Stimulated activated CD4-positive, alpha-beta T cell treated with anti-CD3 and anti-CD28 coated beads, Interleukin-2, amount 100 ng/mL, for 48 hours (primary cell): ENCODE measurements around the gene MGRN1.

Experiments used
- DNase-seq, 2 donors: peaks; one replicate each; pipeline ENCODE4 v3.0.0-alpha.2; 2020

Gene MGRN1

DNA sequence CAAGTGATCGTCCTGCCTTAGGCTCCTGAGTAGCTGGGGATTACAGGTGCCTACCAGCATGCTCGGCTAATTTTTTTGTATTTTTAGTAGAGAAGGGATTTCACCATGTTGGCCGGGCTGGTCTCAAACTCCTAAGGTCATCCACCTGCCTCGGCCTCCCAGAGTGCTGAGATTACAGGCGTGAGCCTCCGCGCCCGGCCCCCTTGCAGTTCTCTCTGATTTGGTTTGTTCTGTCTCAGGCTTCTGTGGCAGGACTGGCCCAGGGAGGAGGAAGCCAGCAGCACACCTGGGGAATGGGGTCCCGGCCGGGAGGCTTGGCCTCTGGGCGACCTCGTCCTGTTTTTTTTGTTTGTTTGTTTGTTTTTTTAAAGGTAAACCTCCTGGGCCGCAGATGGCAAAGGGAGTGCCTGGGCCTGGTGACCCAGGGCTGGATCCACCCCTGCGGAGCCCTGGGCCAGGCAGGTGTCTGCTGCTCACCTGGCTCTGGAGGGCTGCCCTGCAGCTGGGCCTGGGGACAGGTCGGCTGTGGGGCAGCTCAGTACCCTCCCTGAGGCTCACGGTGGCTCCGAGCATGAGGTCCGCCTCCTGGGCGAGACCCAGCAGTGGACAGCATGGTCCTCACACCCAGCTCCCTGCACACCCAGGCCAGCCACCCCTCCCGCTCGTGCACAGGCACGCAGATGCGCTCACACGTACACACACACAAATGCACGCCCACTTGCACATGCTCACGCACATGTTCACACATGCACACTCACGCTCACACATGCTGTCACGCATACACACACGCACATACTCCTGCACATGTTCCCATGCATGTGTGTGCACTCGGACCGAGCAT is 65.5 kb downstream of the MGRN1 start:
- DNase-seq: no peak

DNA sequence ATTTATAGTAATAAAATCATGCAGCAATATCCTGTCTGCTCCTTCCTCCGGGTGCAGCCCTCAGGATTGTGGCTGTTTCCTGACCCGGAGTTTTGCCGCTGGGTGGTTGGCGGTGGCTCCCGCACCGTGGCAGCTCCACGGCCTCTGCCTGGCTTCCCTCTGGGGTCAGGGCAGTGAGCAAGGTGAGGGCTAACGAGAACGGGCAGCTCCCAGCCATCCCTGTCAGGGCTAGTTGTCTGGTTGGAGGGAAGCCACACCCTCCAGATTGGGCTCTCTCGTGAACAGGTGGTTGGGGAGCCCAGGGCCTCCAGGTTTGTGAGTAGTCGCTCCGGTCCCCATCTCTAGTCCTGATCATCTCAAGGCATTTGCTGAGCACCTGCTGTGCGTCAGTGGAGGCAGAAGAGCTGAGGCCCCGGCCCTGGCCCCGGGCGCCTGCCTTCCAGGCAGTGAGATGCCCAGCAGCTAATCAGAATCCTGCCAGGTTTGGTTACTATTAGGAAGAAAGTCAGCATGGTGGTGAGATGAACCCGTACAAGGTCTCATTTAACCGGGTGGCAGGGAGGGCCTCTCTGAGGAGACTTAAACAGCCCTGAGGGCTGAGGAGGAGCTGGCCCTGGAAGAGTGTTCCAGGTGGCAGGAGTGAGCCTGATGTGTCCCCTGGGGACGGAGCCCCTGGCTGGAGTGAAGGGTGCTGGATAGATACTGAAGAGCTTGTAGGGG is 66.5 kb downstream of the MGRN1 start:
- no peak for DNase-seq

DNA sequence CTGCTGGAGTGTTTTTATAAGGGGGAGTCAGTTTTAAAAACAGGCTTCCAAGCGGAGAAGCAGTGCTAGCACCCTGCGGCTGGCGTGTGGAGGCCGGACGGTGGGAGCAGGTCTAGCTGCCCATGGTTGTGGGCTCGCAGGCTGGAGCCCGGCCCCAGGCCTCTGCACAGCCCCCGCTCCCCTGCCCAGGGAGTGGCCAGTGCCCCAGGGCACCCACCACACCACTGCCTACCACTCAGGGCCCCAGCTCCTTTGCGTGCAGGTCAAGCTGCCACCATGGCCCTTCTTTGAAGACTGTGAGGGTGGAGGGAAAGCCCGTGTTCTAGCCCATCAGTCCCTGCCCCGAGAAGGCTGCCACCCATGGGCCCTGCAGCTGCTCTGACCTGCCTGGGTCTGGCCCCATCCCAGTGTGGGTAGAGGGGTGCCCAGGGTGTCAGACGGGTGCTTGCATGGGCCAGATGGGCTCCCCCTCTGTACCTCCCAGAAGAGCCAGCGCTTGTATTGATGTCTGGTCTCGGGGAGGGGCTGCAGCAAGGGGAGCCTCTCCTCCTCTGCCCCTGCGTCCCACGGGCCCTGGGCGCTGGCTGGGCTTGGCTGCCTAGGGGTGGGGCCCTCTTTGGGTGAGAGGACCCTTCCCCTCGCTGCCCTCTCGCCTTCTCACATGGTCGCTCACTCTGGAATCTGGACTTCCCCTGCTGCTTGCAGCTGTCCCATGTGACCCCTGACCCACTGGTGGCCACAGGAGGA is 67.2 kb downstream of the MGRN1 start:
- no peak for DNase-seq

DNA sequence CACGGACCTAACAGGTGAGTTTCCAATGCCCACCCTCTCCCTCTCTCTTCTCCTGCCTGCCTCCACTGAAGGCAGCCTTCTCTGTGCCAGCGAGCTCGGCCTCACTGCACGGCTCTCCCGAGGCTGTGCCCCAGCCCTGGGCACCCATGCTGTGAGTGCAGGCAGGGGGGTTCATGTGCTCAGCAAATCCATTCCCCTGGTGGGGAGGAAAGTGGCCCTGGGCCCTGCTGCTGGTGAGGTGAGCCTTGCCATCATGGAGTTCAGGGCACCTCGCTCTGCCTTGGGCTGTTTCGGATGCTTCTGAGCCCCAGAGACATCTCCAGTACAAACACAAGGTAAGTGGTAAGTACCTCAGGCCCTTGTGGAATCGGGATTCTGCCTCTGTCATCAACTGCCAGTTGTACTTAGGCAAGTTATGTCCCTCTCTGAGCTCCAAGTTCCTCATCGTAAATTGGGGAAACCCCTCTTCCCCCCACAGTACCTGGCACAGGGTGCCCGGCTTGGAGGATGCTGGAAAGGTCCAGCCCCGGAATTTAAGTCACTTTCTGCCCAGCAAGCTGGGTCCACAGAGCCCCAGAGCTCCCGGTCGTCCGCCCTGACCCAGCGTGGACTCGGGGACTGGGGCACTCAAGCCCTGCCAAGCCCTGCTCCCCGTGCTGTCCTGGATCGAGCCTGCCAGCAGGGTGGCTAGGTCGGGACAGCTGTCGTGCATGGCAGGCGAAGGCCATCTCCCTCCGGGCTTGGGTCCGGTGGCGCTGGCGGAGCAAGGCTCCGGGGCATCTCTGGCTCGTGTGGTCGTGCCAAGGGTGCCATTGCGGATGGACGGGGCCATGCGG is 68.1 kb downstream of the MGRN1 start:
- no peak for DNase-seq

DNA sequence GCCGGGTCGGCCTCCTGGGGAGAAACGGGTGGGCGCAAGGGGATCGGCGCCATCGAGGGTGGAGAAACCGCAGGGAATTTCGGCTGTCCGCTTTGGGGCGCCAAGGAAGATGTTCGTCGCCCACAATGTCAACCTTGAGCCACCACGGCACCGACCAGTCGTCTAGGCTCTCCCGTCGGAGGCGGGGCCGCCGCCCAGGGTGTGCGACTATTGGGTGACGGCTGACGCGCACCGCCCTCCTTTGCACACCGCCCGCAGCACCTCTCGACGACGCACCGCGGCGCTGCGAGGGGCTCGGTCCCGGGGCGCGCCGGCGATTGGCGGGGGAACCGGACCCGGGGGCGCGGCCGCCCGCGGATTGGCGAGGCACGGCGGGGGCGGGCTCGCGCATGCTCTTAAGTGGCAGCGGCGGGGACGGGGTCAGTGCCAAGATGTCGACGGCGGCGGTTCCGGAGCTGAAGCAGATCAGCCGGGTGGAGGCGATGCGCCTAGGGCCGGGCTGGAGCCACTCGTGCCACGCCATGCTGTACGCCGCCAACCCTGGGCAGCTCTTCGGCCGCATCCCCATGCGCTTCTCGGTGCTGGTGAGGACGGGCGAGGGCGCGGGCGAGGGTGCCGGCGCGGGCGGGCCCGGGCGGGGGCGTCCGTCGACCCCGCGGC is 68.8 kb downstream of the MGRN1 start, which contains the start of gene NUDT16L1:
NUDT16L1 (plus strand) TSS at position 267 of the 660 bp plus-strand sequence; CDS start at position 432, 165 bp downstream.
- DNase-seq: peak; percentile 96 to 98

DNA sequence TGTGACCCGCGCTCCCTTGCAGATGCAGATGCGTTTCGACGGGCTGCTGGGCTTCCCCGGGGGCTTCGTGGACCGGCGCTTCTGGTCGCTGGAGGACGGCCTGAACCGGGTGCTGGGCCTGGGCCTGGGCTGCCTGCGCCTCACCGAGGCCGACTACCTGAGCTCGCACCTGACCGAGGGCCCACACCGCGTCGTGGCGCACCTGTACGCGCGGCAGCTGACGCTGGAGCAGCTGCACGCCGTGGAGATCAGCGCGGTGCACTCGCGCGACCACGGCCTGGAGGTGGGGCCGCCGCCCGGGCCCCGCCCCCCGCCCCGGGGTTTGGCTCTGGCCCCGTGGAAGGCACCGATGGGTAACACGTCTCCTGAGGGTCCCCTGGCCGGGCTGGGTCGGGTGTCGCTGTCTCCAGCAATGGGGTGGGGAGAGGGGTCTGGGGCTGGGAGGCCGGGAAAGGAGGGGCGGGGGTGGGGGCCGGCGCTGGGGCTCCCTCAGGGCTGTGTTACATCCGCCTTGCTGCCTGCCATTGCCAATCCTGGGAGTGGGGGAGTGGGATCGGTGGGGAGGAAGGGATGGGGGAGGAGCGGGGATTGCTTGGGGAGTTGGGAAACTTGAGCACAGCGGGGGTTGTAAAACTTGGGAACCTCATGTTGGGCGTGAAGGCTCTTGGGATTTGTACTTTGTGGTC is 69.5 kb downstream of the MGRN1 start:
- peak; percentile 26 to 40 for DNase-seq

DNA sequence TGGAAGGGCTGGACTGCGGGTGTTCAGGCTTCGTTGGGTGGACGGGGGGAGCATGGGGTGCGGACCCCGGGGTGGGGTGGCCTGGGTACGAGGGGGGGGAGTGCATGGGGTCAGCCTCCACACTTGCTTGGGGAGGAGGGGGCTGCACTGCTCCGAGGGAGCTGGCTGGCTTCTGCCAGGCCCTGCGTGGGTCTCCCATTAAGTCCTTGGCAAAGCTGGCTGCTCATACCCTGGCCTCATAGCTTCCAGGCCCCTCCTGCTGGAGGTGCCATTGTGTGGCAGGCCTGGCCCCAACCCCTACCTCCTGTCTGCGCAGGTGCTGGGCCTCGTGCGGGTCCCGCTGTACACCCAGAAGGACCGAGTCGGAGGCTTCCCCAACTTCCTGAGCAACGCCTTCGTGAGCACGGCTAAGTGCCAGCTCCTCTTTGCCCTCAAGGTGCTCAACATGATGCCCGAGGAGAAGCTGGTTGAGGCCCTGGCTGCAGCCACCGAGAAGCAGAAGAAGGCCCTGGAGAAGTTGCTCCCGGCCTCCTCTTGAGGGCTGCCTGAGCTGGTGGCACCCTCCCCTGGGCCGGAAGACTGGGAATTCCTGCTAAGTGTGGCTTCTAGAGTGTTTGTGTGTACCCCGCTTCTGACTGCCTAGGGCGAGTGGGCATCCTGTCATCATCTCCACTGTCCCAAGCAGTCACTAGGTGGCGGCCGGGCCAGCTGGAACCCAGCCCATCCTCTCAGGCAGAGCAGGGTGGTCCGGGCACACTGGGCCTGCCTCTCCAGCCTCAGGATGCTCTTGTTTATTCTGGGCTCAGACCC is 70.2 kb downstream of the MGRN1 start:
- DNase-seq: no peak

DNA sequence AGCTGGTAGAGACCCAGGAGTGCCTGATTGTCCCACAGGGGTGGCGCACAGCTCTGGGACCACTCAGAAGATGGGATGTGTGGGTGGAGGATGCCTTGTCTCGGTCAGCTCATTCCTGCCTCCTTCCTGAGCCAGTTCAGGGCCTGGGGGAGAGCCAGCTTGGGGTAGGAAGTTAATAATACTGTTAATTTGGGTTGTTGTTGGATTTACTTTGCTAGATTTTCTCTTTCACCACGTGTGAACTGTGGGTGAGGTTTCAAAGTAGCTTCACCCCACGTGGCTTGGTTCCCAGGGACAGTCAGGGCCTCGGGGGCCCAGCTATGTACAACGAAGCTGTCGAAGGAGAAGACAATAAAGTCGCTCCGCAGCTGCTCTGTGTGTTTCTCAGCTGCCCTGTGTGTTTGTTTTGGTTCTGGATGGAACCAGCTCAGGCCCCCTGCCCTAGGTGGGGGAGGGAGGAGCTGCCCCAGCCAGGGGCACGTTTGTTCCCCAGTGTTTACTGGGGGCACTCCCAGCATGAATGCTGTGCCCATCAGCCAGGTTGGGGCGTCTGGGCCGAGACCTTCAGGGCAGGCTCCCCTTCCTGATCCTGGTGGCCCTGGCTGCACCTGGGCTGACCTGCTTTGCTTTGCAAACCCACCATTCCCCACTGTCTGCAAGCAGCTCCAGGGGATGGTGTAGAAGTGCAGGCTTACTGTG is 71.0 kb downstream of the MGRN1 start:
- no peak for DNase-seq

DNA sequence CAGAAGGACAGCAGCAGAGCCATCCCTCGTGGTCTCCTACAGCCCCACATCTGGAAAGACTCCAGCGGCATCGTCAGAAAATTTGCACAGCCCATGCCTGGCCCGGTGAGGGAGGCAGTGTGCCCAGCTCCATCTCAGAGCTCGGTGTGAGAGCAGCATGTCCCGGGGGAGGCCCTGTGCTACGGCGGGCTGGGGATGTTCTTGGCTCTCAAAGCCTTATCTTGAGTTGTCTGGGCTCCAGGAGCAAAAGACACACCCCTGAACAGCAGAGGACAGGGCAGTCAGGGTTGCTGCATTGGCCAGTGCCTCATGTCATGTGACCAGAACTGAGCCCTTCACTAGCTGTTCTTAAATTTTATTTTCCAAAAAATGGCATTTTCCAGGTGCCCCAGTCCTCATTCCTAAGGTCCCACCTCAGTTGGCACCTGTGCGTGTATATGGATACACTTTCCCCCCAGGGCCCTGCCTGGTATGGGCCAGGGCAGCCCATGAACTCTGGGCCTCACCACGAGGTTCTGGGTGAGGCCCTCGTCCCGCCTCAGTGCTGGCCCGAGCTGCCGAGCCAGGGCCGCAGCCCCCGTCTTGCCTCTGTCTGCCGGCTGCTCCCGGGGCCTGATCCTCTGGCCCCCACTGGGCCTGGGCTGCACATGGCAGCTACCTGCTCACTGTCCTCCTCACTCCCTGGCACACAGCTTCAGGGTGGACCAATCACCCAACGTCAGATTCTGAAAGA is 71.7 kb downstream of the MGRN1 start:
- DNase-seq: no peak

DNA sequence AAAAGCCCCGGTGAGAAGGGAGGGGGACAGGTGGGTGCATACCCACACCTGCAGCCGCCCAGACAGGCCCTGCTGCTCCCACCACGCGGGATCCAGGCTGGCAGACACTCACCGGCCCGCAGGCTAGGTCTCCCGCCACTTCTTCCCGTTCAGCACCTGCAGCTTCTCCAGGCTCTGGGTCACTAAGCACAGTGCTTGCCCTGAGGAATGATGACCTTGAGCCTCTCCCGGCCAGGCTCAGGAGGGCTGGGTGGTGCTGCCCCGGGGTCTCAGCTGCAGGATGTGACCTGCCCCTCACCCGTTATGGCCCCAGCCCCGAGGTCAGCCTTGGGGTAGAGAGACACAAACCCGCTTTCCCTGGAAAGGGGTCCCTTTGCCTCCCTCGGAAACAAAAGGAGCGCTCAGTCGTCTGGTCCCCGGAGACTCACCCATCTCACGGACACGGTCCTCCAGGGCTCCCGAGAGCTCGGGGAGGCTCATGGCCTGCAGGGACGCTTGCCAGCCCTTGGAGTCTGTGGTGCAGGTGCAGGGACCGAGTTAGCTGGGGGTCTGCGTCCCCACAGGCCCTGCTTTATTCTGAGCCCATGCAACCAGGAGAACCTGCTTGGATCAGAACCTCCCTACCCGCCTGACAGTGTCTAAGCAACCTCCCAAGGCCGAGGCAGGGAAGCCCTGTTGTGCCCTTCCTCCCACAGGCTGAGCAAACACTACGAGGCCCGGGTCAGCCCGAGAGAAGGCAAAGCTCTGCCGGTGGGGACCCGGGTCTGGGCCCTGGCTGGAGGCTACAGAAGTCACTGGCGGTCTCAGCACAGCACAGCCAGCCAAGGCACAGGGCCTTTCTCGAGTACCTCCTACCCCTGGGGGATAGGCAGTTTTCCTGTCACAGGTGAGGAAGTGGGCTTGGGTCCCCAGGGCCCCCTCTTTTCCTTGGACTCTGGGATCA is 72.5 kb downstream of the MGRN1 start:
- DNase-seq: no peak

DNA sequence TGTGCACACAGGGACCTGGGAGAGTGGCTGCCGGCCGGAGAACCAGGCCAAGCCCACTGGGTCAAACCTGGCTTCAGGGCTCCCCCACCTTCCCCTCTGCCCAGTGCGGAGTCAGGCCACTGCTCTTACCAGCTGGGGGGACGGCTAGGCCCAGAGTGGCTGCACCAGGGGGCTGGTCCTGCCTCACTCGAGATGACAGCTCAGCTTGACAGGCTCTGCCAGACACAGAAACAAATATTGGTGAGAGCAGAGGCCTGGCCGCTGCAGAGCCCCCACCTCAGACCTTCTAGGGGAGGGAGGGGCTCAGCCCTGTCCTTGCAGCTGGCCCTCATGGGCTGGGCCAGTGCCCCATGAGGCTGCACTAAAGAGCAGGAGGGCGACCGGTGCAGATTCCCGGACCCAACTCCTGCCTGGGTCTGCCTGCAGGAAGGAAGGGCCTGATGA is 73.2 kb downstream of the MGRN1 start:
- DNase-seq: no peak

DNA sequence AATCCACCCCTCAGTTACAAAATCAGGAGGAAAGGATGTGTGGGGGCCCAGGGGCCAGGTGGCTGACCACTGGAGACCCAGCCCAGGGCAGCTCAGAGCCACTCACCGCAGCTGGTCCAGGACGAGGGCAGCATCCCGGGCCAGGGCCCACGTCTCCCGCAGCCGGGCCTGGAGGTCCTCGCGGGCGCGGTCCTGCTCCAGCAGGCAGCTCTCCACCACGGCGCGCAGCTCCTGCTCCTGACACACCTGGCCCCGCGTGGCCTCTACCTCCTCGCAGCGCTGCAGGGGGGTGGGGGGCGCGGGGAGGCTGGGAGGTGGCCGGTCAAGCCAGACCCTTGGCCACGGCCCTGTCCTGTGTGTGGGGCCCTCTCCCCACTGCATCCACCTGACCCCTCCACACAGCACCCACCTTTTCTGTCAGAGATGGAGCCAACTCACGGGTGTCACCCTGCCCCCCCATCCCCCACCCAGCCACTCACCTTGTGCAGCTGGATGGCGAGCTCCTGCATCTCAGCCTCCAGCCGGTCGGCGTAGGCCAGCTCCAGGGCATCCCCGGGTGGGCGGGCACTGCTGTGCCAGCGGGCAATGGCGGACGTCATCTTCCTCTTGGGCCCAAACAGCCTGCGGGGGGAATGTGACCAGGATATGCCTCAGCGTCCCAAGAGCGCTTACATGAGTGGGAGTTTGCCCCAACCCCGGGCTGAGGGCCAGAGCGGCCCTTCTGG is 73.9 kb downstream of the MGRN1 start:
- no peak for DNase-seq

DNA sequence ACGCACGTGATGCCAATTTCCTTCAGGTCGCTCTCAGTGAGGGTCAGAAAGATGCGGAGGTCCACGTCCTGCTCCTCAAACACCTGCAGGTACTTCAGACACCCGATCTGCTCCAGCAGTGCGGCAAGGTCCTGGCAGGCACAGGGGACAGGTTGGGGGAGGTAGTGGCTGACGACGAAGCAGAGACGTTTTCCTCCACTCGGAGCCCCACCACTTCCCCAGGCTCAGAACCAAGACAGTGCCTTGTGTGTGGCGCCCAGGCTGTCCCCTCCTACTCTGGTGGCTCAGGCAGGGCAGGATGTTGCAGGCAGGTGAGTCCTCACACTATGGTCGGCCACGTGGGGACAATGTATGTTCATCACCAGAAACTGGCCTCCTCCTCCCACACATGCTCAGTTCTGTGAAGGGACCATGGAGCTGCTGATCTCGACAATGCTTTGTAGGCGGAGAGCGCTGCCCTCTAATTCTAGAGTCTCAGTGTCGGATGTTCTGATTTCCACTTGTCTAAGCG is 74.5 kb downstream of the MGRN1 start:
- no peak for DNase-seq

DNA sequence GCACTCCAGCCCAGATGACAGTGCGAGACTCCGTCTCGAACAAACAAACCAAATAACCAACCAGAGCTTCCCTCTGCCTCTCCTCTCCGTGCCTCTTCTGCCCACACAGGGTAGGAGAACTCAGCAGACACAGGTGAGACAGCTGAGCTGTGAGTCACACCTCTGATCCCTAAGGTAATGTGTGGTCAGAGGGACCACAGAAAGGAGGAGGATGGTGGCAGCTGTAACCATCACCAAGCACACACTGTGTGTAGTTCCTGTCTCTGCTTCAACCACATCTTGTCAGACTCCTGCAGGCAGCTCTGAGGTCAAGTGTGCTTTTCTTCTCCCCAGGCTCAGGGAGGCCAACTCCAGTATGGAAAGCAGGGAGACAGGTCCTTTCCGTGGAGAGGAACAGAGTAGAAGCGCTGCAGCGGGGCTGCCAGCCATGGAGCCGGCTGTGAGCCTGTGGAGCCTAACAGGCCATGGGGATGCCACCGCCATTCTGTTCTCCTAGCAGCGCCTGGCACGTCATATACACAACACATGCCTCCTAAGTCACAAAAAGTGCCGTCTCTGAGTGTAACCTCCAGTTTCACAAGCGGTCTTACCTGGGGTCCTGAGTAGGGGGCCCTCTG is 75.9 kb downstream of the MGRN1 start:
- DNase-seq: no peak

DNA sequence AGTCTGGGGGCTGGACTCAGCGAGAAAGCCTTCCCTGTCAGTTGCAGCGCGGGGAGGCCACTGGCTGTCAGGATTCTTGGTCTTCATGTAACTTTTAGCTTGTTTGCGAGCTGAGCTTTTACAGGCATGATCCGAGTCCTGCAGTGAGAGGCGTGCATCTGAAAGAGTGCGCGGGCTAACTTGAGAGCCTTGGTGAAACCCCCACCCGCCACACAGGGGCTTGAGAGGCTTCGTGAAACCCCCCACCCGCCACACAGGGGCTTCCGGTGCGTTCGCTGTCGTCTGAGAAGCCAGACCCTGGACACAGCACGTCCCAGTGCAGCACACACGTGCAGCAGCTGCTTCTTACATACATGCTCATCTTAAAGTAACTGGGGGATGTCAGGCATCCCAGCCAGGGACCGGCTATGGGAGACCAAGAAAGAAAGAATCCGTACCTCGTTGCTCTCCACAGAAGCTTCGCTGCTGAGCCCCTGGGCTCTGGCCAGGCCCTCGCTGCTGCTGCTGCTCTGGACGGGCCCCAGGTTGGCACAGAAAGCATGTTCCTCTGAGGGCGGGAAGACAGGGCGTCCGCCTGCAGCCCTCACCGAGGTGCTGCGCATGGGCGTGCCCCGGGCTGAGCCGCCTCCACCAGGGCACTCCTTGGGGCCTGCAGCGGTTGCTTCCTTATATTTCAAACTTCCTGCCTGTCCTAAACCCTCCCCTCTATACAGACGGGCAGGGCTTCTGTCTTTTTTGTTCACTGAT is 76.5 kb downstream of the MGRN1 start:
- no peak for DNase-seq
